CD14-positive monocyte (primary cell): ENCODE data around the gene RTP3. TPM values are rescaled to one million over a fixed set of nuclear protein-coding genes. Genes with fewer than 3 reads are reported as not detected.

ENCODE experiments used
- DNase-seq, 3 donors: peaks; one replicate each; pipeline ENCODE4 v3.0.0-alpha.2; 2011 to 2022
- H2AFZ ChIP-seq: 2 replicates; pipeline ENCODE4 v1.6.0; 2012; ENCODE audit warnings: mild to moderate bottlenecking, low read depth, low read length, inconsistent platforms; ENCODE audit not compliant: insufficient read depth, poor library complexity, severe bottlenecking
- H3K27ac ChIP-seq, 2 donors: 1 replicate in 1 of 2; 2 replicates in 1 of 2; pipeline ENCODE4 v1.5.1; 2012 to 2013; ENCODE audit warnings: low read length in 2 of 2, control low read depth in 1 of 2, inconsistent platforms in 1 of 2, low read depth in 1 of 2, mild to moderate bottlenecking in 1 of 2
- H3K27me3 ChIP-seq, 2 donors: one replicate each; pipeline versions ENCODE4 v1.6.0 to v1.6.1; 2011 to 2013; ENCODE audit warnings: low read length in 2 of 2; ENCODE audit not compliant: control insufficient read depth in 2 of 2, insufficient read depth in 2 of 2
- H3K36me3 ChIP-seq, 2 donors: replicated peaks in 1 of 2; 1 replicate in 1 of 2; 2 replicates in 1 of 2; pipeline versions ENCODE4 v1.5.1 to v1.6.1; 2012 to 2013; ENCODE audit warnings: low read length in 2 of 2, control low read depth in 1 of 2, inconsistent platforms in 1 of 2, mild to moderate bottlenecking in 1 of 2; ENCODE audit not compliant: insufficient read depth in 2 of 2, control insufficient read depth in 1 of 2
- H3K4me1 ChIP-seq, 2 donors: 1 replicate in 1 of 2; 2 replicates in 1 of 2; pipeline versions ENCODE4 v1.5.1 to v1.6.1; 2012 to 2013; ENCODE audit warnings: low read length in 2 of 2, control low read depth in 1 of 2, inconsistent platforms in 1 of 2, mild to moderate bottlenecking in 1 of 2, moderate library complexity in 1 of 2; ENCODE audit not compliant: insufficient read depth in 2 of 2, control insufficient read depth in 1 of 2
- H3K4me2 ChIP-seq: replicated peaks from 2 replicates; pipeline ENCODE3; 2012; ENCODE audit warnings: low read length, moderate library complexity, mild to moderate bottlenecking; ENCODE audit not compliant: poor library complexity, severe bottlenecking; ENCODE audit errors: extremely low read depth
- H3K4me3 ChIP-seq, 3 experiments: fragments of 200-600 bp in 1 of 3; sonication (generic) in 1 of 3; replicated peaks in 1 of 3; 1 replicate in 2 of 3; 2 replicates in 1 of 3; pipeline ENCODE4 v1.5.1; 2011 to 2013; ENCODE audit warnings: low read length in 3 of 3, mild to moderate bottlenecking in 3 of 3, control low read depth in 2 of 3, low read depth in 2 of 3, inconsistent platforms in 1 of 3, moderate library complexity in 1 of 3
- H3K79me2 ChIP-seq: 2 replicates; pipeline ENCODE4 v1.6.0; 2012; ENCODE audit warnings: mild to moderate bottlenecking, control low read depth, inconsistent platforms, low read length, moderate library complexity; ENCODE audit not compliant: insufficient read depth
- H3K9ac ChIP-seq: 2 replicates; pipeline ENCODE4 v1.6.0; 2017; ENCODE audit warnings: low read length, mild to moderate bottlenecking; ENCODE audit not compliant: insufficient read depth, poor library complexity, severe bottlenecking
- H3K9me3 ChIP-seq, 2 donors: replicated peaks in 1 of 2; 1 replicate in 1 of 2; 2 replicates in 1 of 2; pipeline versions ENCODE4 v1.5.1 to v1.6.1; 2012 to 2013; ENCODE audit warnings: low read length in 2 of 2, control low read depth in 1 of 2; ENCODE audit not compliant: control insufficient read depth in 1 of 2, insufficient read depth in 1 of 2
- H4K20me1 ChIP-seq: 2 replicates; pipeline ENCODE4 v1.6.0; 2012; ENCODE audit warnings: mild to moderate bottlenecking, low read length, control low read depth, moderate library complexity; ENCODE audit not compliant: insufficient read depth
- H3K27ac Mint-ChIP-seq, 7 donors: one replicate each; pipeline ENCODE4 v1.8.0; 2020; ENCODE audit warnings: mild to moderate bottlenecking in 7 of 7, mixed read lengths in 7 of 7, moderate library complexity in 6 of 7, inconsistent platforms in 2 of 7
- H3K27me3 Mint-ChIP-seq, 3 donors: one replicate each; pipeline ENCODE4 v1.8.0; 2021 to 2022; ENCODE audit warnings: low read depth in 3 of 3, mild to moderate bottlenecking in 3 of 3, mixed read lengths in 3 of 3, moderate library complexity in 3 of 3, inconsistent platforms in 1 of 3
- H3K36me3 Mint-ChIP-seq, 2 donors: one replicate each; pipeline ENCODE4 v1.8.0; 2020; ENCODE audit warnings: mixed read lengths in 2 of 2, inconsistent platforms in 1 of 2, mild to moderate bottlenecking in 1 of 2
- H3K4me1 Mint-ChIP-seq: one replicate; pipeline ENCODE4 v1.8.0; 2020; ENCODE audit warnings: mild to moderate bottlenecking, mixed read lengths
- H3K4me3 Mint-ChIP-seq, 2 donors: one replicate each; pipeline ENCODE4 v1.8.0; 2020; ENCODE audit warnings: mild to moderate bottlenecking in 2 of 2, mixed read lengths in 2 of 2, moderate library complexity in 1 of 2
- H3K9me3 Mint-ChIP-seq, 7 donors: one replicate each; pipeline ENCODE4 v1.8.0; 2020 to 2022; ENCODE audit warnings: mixed read lengths in 7 of 7, mild to moderate bottlenecking in 6 of 7, moderate library complexity in 6 of 7, inconsistent platforms in 2 of 7
- WGBS: methylation state at CpG from one replicate; pipeline ENCODE4 v1.1.5; 2013; ENCODE audit warnings: missing lambda C conversion rate; ENCODE audit not compliant: insufficient coverage; 5-methylcytosine and 5-hydroxymethylcytosine counted together
- intact Hi-C, 2 donors: fragments of 100-400 bp; cut with micrococcal nuclease; formaldehyde crosslinking; loops; one replicate each; pipeline versions ENCODE4 v1.15.0 to v1.15.1; 2023
- polyA plus RNA-seq, 3 donors: library from polyadenylated mRNA; depleted of rRNA in 1 of 3; unstranded in 2 of 3; stranded (reverse) in 1 of 3; fragments of 300-500 nt in 2 of 3; fragments of >200 nt in 1 of 3; fragmentation: Illumina TruSeq in 2 of 3; gene quantifications; 1 replicate in 2 of 3; 2 replicates in 1 of 3; pipeline ENCODE4 v1.2.3, GENCODE V29; 2012 to 2021
- TF ChIP-seq, protein P1 (sequence below): fragments of 200-600 bp; IDR thresholded peaks from one replicate; pipeline ENCODE4 v1.8.0; 2022; ENCODE audit warnings: antibody characterized with exemption, mild to moderate bottlenecking

Gene RTP3
- polyA plus RNA-seq, 3 donors, result not detected

DNA sequence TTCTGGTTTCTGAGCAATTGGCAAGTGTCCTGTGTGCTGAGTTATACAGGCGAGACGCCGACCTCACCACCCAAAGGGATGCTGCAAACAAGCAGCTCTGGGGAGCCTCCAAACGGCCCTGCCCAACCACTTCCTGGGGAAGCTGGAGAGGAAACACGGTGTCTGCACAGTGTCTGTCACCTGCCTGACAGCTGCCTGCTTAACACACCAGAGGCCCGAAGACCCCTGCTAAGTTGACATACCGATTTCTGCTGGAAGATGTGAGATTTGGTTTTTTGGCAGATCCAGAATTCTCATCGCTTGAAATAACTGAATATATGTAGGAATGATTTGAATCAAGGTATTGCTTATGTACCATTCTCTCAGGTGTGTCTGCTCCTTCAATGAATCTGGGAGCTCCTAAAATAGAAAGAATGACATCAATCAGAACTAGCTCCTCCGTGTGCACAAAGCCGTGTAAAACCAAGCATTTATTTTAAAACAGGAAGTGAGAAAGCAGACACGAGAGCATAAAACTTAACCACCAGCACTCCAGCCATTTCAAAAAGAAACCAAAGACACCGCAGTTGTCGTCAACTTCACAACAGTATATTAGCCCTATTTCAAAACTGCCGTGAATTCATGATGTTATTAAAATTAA lies 41.1 kb downstream of the RTP3 start:
- Histone ChIP-seq H3K4me2 (peak overlapping the region; percentile 71), H3K36me3 (no peaks in the 10 kb centered on the region), H3K9me3 (no peaks in the 10 kb centered on the region), H3K9ac (peak overlapping the region; percentile 50), H3K27me3 (no peaks in the 10 kb centered on the region), H2AFZ (peak overlapping the region; percentile 67), H3K27ac (peak overlapping the region; percentile 30 to 81), H3K4me1 (peaks cover 24 to 29% of the 10 kb centered on the region in 2 donors), H3K79me2 (no peaks in the 10 kb centered on the region), H4K20me1 (no peaks in the 10 kb centered on the region), H3K4me3 (peak overlapping the region; percentile 32 to 68 (median 43))
- WGBS, result 3% methylated on average over 6 of the region's 14 CpGs
- Mint-ChIP-seq H3K36me3 (no peaks in the 10 kb centered on the region), H3K4me3 (peak overlapping the region; percentile 76 to 92), H3K9me3 (peaks cover 0 to 2% (median 0%) of the 10 kb centered on the region in 7 donors), H3K27me3 (peaks cover 0 to 6% (median 1%) of the 10 kb centered on the region in 3 donors), H3K27ac (peak overlapping the region; percentile 80 to 87 (median 87)), H3K4me1 (peaks cover 32% of the 10 kb centered on the region)
- DNase-seq, result peak; percentile 61 to 74 (median 70)
- TF ChIP-seq, protein P1, sequence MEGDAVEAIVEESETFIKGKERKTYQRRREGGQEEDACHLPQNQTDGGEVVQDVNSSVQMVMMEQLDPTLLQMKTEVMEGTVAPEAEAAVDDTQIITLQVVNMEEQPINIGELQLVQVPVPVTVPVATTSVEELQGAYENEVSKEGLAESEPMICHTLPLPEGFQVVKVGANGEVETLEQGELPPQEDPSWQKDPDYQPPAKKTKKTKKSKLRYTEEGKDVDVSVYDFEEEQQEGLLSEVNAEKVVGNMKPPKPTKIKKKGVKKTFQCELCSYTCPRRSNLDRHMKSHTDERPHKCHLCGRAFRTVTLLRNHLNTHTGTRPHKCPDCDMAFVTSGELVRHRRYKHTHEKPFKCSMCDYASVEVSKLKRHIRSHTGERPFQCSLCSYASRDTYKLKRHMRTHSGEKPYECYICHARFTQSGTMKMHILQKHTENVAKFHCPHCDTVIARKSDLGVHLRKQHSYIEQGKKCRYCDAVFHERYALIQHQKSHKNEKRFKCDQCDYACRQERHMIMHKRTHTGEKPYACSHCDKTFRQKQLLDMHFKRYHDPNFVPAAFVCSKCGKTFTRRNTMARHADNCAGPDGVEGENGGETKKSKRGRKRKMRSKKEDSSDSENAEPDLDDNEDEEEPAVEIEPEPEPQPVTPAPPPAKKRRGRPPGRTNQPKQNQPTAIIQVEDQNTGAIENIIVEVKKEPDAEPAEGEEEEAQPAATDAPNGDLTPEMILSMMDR, result no peak
- intact Hi-C loops, result no loop called here

DNA sequence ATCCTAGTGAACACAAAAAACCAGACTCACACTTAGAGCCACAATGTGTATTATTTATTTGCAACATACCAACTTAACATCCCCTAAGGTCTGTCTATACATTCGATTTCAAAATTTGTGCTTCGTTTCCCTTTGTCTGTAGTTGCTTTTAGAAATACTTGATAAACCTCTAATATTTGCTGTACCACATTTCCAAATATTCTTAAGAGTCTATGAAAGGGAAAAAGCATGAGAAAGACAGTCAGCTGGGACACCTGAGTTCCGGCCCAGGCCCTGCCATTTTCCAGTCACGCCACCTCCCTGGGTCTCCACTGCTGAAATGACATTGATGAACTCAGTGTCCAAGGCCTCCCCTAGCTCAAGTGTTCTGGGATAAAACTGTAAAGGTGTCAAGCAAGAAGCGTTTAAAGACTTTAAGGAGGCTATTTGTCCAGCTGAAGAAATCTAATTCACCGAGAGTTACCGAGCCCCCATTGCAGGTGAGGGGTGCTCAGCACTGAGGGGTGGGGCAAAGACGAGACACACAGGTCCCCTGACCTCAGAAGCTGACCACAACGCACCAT lies 41.7 kb downstream of the RTP3 start:
- H3K4me1 ChIP-seq, result peaks cover 24 to 29% of the 10 kb centered on the region in 2 donors
- Mint-ChIP-seq H3K4me3 (peak overlapping the region; percentile 76 to 92), H3K9me3 (peaks cover 0 to under 1% (median 0%) of the 10 kb centered on the region in 7 donors), H3K4me1 (peaks cover 32% of the 10 kb centered on the region), H3K27me3 (peaks cover 0 to 3% (median 3%) of the 10 kb centered on the region in 3 donors), H3K27ac (peak overlapping the region; percentile 80 to 87 (median 87)), H3K36me3 (no peaks in the 10 kb centered on the region)
- H3K4me2 ChIP-seq, result peak overlapping the region; percentile 71
- no peak for DNase-seq
- intact Hi-C loops, result no loop called here
- TF ChIP-seq, protein P1, result no peak
- no peaks in the 10 kb centered on the region for H3K27me3 ChIP-seq
- no peaks in the 10 kb centered on the region for H3K9me3 ChIP-seq
- H3K4me3 ChIP-seq, result peak overlapping the region; percentile 32 to 68 (median 43)
- peak overlapping the region; percentile 67 for H2AFZ ChIP-seq
- no peaks in the 10 kb centered on the region for H3K36me3 ChIP-seq
- H4K20me1 ChIP-seq, result no peaks in the 10 kb centered on the region
- WGBS, result 83% methylated on average over 5 of the region's 9 CpGs
- H3K27ac ChIP-seq, result peak overlapping the region in 1 of 2 donors; percentile 81
- H3K79me2 ChIP-seq, result no peaks in the 10 kb centered on the region
- peak overlapping the region; percentile 50 for H3K9ac ChIP-seq
